Kidney tubule cell (primary cell): Measurements from ENCODE around the gene NAA10.

Source experiments
- DNase-seq: peaks from one replicate; pipeline ENCODE4 v3.0.0-alpha.2; 2018; ENCODE audit warnings: low spot score

The NAA10 gene

DNA sequence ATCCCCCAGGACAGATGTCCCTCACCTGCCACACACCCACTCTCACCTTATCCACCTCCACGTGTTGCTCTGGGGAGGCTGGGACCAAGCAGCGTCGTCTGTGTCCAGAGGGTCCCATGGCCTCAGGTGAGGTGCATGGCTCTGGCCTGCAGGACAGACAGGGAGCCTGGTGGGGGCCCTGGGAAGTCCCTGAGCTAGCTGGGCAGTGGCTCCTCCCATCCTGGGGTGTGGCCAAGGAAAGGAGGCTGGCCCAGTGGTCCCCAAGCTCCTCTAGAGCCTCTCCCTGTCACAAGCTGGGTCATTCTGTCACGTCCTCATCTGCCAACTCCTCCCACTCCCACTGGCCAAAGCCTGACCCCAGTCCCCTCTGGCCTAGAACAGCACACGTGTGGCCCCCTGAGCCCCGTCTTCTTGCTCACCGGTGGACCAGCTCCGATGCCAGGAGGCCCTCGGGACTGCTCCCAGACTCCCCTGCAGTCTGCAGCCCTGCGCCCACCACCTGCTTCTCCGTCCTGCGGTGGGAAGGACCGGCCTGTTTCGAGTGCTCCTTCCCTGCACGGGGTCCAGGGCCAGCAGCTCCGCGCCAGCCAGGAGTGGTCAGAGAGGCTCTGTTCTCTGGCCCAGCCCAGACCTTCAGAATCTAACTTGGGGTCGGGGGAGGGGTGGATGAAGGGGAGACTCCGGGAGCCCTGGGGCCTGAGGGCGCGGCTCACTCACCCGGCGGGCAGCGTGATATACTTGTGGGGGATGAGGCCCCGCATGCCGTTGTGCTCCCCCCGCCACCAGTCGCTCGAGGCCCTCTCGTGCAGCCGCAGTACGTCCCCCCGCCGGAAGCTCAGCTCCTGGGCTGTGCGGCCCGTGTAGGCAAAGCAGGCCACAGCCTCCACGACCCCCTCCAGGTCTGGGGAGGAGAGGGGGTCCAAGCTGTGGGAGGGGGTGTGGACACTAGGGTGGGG, 25.5 kb downstream of the NAA10 start:
- no peak for DNase-seq

DNA sequence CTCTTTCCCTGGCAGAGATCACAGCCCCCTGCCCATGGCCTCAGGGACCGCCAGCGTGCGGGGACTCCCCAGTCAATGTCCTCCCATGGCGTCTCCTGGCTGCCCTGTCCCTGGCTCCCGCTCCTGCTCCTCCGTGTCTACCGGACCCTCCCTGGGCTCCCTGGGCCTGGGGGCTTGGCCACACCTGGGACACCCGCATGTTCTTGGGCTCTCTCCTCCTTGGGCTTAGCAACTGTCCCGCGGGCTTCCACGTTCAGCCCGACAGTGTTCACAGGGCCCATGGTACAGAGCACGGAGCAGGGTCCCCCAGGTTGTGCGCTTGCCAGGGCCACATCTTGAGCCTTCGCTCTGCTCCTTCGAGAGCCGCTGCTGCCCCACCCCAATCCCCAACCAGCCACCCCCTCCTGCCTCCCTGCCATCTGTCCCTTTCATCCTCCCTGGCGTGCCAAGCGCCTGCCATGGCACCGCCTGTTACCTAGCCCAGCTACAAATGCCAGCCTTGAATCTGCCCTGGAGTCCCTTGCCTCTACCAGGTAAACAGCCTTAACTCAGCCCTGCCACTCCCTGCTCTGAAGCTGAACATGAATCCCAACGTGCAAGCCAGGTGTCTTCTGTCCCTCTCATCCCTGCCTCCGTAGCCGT, 26.5 kb downstream of the NAA10 start:
- DNase-seq = no peak

DNA sequence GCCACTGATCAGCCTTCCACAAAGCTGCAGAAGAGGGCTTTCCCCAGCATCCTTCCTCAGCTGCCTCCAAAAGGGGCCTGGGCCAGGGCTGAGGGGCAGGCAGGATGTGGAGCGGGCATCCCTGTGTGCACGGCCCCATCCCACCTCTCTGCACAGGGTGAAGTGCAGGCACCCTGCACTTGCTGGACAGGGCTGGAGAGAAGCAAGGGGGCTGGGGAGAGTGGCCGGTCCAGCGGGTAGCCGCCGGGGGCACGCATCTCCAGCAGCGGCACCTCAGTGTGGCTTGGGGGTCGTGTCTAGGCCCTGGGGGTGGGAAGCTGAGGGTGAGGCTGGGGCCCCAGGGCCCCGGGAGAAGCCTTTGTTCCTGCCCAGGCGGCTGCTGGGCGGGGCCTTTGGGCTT, 27.4 kb downstream of the NAA10 start:
- DNase-seq = no peak

DNA sequence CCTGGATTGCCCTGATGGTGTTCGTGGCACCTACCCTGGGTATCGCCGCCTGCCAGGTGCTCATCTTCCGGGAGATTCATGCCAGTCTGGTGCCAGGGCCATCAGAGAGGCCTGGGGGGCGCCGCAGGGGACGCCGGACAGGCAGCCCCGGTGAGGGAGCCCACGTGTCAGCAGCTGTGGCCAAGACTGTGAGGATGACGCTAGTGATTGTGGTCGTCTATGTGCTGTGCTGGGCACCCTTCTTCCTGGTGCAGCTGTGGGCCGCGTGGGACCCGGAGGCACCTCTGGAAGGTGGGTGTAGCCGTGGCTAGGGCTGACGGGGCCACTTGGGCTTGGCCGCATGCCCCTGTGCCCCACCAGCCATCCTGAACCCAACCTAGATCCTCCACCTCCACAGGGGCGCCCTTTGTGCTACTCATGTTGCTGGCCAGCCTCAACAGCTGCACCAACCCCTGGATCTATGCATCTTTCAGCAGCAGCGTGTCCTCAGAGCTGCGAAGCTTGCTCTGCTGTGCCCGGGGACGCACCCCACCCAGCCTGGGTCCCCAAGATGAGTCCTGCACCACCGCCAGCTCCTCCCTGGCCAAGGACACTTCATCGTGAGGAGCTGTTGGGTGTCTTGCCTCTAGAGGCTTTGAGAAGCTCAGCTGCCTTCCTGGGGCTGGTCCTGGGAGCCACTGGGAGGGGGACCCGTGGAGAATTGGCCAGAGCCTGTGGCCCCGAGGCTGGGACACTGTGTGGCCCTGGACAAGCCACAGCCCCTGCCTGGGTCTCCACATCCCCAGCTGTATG, 28.5 kb downstream of the NAA10 start:
- DNase-seq = no peak

DNA sequence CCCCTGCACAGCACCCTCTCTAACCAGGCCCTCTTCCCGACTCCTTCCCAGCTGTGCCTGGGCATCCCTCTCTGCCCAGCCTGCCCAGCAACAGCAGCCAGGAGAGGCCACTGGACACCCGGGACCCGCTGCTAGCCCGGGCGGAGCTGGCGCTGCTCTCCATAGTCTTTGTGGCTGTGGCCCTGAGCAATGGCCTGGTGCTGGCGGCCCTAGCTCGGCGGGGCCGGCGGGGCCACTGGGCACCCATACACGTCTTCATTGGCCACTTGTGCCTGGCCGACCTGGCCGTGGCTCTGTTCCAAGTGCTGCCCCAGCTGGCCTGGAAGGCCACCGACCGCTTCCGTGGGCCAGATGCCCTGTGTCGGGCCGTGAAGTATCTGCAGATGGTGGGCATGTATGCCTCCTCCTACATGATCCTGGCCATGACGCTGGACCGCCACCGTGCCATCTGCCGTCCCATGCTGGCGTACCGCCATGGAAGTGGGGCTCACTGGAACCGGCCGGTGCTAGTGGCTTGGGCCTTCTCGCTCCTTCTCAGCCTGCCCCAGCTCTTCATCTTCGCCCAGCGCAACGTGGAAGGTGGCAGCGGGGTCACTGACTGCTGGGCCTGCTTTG, 29.2 kb downstream of the NAA10 start:
- no peak for DNase-seq

DNA sequence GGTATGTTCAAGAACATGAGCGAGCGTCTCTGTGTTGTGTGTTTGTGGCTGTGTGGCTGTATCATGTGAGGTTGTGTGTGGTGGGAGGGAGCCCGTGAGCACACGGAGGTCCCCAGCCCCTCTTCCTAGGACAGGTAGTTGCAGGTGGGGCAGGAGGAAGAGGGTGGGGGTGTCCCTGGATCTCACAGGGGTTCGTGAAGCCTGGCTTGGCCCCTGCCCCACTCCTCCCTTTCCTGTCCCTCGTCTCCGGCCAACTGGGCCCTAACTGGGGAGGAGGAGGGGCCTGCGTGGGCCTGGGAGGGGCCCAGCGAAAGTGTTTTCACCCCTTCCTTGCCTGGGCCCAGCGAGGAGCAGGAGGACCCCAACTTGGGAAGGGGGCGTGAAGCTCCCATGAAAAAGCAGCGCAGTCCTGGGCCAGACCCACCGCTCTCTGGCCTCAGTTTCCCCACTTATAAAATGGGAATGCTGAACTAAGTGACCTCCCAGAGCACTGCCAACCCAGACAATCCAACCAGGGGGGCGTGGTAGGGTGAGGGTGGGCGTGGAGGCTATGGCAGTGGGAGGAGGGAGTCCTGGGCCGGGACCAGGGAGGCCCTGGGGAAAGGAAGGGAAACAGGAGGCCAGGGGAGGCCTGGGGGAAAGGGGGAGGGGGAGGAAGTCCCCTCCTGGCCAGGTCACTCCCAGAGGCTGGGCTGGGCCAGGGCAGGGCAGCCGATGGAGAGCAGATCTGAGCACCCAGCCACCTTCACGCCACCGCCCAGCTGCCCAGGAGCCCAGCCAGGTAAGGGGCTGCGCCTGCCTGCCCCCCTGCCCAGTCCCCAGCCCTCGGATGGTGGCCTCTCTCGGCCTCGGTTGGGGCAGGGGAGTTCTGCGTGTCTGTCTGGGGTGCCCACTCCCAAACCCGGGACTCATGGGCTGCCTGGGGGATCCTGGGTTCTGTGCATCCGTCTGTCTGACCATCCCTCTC, 30.6 kb downstream of the NAA10 start, which contains the start of gene AVPR2:
AVPR2 (plus strand) TSS at position 683 of the 967 bp plus-strand sequence. CDS start 473 bp downstream, outside the sequence.
- no peak for DNase-seq

DNA sequence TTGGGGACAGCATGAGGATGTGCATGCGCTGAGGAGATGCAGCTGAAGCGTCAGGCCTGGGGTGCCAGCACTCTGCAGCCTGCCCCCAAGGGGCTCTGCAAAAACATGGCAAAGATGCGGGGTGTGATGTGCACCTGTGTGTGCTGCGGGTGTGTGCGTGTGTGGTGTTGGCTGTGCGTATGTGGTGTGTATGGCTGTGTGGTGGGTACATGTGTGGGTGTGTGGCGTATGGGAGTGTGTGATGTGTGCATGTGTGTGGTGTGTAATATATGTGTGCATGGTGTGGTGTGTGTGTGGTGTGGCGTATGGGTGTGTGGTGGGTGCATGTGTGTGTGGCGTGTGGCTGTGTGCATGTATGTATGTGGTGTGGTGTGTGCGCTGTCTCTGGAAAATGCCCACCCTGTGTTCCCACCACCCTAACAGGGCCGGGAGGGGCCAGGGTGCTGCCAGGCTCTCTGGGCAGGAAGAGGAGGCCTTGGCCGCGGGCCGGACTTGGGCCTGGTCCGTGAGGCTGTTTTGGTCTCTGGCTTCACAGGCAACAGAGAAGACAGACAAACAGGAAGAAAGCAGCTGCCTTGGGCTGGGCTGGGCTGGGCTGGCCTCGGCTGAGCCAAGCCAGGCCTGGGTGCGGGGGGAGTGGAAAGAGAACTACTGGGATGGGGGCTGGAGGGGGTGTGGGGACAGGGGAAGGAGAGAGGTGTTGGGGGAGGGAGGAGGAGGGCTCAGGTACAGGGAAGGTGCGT, 31.4 kb downstream of the NAA10 start:
- DNase-seq = no peak

DNA sequence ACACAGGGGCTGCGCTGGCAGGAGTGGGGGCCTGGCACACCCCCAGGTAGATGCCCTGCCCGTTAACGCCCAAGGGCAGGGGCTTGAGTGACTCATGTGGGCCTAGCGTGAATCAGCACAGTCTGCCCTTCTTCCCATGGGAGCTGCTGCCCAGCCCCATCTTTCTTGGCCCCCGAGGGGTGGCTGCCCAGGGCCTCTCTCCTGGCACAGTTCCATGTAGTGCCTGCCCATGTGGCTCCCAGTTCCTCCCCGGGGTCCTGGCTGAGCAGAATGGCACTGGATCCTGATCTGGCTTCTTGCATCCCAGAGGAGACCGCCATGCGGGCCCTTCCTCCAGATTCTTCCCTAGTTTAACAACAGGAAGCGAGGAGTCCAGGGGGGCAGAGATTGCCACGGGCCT, 32.5 kb downstream of the NAA10 start:
- DNase-seq = peak; percentile 12

DNA sequence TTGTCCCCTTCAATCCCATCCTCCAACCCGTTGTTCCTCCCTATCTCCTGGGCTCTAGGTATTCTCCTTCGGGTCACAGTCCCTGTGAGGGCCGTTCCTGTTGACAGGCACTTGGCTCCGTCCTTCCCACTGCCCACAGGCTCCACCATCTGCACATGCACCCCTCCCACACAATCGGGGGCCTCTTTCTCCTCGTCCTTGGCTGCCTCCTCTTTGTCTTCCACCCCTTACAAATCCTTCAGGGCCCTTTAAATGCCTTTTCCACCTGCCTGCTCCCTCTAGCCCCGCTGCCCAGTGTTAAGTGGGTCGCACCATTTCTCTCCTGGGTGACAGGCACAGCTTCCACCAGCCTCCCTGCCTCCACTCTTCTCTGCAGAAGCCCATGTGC, 33.1 kb downstream of the NAA10 start:
- DNase-seq = no peak

DNA sequence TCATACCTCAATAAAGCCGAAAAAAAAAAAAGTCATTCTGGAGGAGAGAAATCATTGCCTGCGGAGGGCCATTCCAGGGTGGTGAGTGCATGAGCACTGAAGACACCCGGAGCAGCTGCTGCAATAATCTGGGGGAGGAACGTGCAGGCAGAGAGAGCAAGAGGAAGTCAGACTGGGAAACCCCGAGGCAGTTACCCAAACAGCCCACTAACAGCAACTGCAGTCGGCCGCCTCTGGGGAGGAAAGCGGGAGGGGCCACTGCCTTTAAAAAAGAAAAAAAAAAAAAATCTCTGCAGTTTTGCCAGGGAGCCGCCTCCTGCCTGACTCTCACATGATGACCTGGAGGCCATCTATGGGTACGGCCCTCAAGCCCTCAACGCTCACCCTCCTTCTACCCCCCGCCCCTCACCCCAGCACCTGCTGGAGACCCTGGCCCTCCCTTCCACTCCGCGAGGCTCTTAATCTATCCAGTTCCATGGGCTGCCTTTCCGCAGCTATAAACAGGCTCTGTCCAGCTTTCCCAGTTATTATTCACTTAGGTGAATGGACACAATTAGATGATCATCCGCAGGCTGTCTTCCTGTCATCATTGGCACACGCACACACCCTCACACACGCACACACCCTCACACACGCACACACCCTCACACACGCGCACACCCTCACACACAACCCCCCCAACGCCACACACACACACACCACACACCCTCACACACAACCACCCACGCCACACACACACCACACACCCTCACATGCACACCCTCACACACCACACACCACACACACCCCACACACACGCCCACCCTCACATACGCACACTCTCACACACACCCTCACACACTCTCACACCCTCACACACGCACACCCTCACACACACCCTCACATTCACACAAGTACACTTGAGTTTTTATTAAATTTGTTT, 33.7 kb downstream of the NAA10 start:
- peak; percentile 88 for DNase-seq

DNA sequence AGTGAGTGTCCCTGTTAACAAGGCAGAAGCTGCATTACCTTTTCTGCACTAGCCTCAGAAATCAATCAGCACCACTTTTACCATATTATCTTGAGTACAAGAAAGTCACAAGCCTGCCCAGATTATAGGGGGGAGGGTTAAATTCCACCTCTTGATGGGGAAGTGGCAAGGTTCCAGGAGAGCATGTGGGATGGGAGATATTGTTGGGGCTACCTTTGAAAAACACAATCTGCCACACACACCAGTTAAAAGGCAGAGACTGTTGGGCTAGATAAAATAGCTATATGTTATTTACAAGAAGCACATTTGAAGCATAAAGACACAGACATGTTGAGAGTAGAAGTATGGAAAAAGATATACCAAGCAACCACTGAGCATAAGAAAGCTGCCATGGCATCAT, 36.9 kb downstream of the NAA10 start:
- no peak for DNase-seq

DNA sequence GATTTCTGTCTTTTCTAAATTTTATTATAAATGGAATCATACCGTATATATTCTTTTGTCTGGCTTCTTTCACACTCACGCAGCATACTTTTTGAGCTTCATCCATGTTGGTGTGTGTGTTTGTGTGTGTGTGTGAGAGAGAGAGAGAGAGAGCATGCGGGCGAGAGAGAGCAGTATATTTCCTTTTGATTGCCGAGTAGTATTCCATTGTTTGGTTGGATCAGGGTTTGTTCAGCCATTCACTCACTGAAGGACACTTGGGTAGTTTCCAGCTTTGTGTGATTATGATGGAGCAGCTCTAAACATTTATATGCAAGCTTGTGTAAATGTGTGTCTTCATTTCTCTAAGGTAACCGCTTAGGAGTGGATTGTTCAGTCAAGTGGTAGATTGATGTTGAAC, 45.7 kb downstream of the NAA10 start:
- DNase-seq = no peak

DNA sequence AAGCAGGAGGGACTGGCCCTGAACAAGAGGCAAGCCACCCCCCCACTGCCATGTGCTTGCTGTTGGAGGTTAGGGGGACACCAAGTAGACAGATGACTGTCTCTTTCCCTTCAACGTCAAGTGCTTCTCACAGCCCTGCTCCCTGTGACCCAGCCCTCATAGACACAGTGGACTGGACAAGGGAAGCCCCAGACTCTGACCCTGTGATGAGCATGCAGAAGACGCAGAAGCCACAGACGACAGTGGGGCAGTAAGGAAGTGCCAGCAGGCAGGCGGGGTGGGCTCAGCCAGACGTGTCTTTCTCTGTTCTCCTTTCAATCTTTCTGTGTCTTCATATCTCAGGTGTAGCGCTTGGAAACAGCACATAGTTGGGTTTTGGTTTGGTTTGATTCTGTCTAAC, 46.5 kb downstream of the NAA10 start:
- DNase-seq = no peak

DNA sequence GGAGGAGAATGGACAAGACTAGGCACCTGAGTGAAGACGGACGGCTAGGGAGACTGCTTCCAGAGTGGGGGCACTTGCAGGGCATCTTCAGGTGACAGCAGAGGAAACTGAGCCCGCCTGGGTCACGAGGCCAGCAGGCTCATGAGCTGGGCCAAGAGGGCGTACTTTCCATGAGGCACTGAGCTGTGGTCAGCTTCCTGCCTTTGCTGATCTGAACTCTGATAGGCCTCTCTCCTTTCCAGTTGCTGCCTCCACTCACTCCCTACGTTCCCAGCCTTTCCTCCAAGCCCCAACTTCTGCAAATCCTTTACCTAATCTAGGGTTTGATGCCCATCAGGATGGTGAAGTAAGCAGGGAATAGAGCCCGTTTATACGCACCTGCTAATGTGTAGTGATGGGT, 47.5 kb downstream of the NAA10 start:
- DNase-seq = no peak

DNA sequence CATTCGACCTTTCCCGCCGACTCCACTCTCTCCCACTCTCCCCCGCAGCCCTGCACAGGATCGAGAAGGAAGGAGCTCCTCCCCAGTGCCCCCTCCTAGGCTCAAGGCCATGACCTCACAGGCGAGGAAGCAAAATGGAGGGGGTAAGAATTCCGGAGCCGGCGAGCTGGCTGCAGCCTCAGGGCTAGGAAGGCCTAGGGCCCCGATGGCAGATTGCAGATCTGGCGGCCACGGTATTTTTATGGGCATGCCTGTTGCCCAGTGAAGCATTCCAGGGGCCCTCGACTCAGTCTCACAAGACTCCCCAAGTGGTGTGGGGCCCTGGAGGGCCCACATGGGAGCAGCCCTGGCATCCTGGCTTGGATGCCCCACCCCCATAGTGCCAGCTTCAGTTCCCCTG, 47.9 kb downstream of the NAA10 start:
- DNase-seq = peak; percentile 76

DNA sequence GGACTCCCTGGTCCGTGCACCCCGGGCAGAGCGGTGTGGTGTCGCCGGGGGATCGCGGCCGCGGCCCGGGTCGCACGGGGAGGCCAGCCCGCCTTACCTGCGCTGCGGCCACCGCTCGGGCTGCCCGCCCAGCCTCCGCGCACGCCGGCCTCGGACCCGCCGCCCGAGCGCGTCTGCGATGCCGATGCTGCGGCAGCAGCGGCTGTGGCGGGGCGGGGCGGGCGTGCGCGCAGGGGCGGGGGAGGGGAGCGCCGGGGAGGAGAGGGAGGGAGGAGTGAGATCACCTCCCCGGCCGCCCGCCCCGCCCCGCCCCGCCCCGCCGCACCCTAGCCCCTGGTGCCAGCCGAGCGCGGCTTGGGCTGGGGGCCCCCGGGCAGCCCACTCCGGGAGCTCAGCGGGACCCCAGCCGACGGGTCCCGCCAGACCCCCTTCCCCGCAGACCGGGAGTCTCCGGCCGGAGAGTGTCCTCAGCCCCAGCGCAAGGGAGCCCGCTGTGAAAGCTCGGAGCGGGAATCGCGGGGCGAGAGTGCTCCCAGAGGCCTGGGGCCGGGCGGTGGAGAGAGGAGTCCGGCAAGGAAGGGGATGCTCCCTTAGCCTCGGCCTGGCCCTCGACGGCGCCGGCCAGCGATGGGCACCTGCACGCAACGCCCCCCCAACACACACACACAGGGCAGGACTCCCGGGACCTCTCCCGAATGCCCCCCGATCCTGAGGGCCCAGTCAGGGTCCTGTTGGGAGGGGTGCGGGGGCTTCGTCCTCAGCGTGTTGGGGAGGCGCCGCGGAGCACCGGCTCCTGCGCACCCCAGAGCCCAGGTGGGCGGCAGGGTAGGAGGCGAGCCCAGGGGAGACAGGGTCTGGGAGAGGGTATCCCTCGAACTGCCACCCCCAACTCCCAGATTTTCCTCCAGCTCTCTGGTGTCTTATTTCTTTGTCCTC, 48.6 kb downstream of the NAA10 start, which contains the start of gene L1CAM:
L1CAM (minus strand) TSS at position 206 of the 936 bp plus-strand sequence. CDS start 10,337 bp downstream, outside the sequence.
- peak; percentile 35 for DNase-seq

DNA sequence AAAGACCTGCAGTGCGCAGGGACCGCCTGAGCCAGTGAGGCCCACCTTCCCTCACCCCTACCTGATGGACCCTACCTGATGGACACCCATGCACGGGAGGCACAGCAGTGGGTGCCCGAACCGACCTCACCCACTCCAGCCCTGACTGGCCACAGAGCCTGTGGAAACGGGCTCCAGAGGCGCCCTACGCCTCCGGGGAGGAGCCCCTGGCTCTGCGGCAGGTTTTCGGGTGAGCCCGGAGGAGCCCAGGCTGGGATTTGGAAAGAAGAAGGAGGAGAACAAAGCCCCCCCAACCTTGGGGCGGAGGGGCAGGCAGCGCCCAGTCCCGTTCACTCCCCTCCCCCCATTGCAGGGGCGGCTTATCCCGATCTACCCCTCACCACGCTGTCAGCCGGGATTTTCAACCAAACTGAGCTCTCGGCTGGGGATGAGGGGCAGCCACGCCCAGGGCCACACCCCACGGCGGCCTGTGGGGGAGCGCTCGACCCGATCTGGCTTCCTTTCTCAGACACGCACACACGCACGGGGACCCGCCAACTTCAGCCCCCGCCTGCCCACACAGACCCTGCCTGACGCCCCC, 49.5 kb downstream of the NAA10 start:
- DNase-seq = no peak
